Measurements from ENCODE around the gene IRX3.
A peak's percentile ranks its signal among the peaks of the same experiment; 100 is the strongest.

Gene IRX3

DNA sequence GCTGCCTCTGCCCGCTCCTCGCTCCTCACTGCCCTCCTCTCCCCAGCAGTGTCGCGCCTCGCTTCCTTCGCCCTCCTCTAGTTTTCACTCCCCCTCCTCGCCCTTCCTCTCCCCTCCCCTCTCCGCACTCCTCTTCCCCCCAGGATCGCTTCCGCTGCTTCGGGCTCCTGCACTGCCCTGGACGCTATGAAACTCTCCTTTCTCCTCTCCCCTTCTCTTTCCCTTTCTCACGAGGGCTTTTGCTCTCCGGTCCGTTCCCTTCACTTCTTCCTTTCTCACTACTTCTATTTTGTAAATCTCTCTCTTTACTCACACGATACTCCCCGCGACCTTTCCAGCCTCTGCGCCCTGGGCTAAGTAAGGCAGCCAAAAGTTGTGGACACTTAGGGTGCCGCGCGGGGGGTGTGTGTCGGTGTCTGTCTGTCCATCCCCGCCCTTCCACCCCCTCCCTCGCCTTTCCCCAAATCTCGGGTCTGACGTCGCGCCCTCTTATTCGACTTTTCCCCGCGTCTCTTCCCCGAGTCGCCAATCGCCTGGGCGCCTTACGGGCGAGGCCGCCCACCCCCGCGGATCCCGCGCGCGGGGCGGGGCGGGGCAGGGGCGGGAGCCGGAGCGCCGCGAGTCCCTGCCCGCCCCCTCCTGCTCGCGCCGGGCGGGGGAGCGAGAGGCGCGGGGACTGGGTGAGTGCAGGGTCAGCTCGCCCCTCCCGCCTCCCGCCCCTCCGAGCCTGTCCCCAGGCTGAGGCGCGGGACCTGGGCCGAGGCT is at the start of gene IRX3:
Gene IRX3, minus strand, starts transcription at position 422 of the 765 bp plus-strand sequence. CDS start 737 bp downstream, outside the sequence.
- H3K4me3 ChIP-seq (replicated peaks; ENCODE audit: low read depth, low read length): peak within 1 kb of the TSS; percentile 75
- TF ChIP-seq, protein P1, sequence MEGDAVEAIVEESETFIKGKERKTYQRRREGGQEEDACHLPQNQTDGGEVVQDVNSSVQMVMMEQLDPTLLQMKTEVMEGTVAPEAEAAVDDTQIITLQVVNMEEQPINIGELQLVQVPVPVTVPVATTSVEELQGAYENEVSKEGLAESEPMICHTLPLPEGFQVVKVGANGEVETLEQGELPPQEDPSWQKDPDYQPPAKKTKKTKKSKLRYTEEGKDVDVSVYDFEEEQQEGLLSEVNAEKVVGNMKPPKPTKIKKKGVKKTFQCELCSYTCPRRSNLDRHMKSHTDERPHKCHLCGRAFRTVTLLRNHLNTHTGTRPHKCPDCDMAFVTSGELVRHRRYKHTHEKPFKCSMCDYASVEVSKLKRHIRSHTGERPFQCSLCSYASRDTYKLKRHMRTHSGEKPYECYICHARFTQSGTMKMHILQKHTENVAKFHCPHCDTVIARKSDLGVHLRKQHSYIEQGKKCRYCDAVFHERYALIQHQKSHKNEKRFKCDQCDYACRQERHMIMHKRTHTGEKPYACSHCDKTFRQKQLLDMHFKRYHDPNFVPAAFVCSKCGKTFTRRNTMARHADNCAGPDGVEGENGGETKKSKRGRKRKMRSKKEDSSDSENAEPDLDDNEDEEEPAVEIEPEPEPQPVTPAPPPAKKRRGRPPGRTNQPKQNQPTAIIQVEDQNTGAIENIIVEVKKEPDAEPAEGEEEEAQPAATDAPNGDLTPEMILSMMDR (IDR thresholded peaks at IDR 0.05; ENCODE audit: low read depth, low read length, missing control alignments): no peak
- DNase-seq (ENCODE audit: extremely low read depth, low read depth): peak; percentile 68

DNA sequence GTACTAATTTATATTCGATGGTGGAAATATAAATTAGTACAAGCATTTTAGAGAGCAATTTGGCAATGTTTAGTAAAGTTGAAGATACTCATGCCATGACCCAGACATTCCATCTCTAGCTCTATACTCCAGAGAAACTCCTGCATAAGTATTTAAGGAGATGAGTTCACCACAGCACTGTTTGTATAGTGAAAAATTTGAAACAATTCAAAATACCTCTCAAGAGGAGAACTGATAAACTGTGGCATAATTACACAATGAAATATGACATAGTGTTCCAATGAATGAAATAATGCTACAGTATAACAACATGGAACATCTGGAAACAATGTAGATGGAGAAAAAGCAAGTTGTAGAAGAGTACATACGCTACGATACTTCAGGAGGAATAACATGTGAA is 48.6 kb upstream of the IRX3 start:
- no peak for DNase-seq (ENCODE audit: extremely low read depth, low read depth)
- no peak overlapping the region for H3K4me3 ChIP-seq (replicated peaks; ENCODE audit: low read depth, low read length)
- TF ChIP-seq, protein P1 (IDR thresholded peaks at IDR 0.05; ENCODE audit: low read depth, low read length, missing control alignments): no peak

DNA sequence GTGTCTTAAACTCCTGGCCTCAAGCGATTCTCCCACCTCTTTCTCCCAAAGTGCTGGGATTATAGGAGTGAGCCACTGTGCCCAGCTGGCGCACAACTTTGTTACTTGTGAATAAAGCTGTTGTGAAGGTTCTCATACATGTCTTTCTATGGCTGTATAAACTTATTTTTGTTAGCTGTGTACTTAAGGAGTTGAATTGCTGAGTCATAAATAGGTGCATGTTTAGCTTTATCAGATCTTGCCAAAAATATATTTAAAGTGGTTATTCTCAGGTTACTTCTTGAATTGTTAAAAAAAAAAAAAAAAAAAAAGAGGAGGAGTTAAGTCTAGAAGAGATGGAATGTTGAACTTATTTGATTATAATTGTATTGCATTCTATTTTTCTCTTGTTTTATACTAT is 47.6 kb upstream of the IRX3 start:
- TF ChIP-seq, protein P1 (IDR thresholded peaks at IDR 0.05; ENCODE audit: low read depth, low read length, missing control alignments): no peak
- DNase-seq (ENCODE audit: extremely low read depth, low read depth): no peak
- no peak overlapping the region for H3K4me3 ChIP-seq (replicated peaks; ENCODE audit: low read depth, low read length)

DNA sequence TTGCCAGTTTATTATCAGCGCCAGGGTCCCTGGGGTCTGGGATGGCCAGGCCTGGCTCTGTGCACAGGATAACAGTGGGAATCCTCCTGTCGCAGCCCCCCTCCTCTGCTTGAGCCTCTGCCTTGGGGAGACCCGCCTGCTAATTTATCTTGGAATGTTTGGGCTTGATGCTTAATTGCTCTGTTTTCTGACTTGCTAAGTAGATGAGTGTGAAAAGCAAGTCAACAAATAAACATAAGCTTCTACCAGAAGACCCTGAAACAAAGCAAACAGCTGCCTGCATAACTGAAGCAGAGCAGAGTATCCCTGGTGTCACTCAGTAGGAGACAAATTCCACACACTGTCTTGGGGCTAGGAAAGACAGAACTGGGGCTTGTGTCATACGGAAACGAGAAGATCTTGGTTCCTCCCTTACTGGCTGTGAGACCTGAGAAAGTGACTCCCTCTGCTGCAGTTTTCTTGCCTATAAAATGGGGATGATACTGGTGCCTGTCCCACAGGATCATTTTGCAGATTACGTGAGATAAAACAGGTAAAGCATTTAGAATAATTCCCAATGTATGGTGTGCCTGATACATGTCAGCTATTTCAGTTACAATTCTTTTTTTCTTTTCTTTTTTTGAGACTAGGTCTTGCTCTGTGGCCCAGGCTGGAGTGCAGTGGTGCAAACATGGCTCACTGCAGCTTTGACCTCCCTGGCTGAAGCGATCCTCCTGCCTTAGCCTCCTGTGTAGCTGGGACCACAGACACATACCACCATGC is 44.8 kb upstream of the IRX3 start:
- DNase-seq (ENCODE audit: extremely low read depth, low read depth): no peak

DNA sequence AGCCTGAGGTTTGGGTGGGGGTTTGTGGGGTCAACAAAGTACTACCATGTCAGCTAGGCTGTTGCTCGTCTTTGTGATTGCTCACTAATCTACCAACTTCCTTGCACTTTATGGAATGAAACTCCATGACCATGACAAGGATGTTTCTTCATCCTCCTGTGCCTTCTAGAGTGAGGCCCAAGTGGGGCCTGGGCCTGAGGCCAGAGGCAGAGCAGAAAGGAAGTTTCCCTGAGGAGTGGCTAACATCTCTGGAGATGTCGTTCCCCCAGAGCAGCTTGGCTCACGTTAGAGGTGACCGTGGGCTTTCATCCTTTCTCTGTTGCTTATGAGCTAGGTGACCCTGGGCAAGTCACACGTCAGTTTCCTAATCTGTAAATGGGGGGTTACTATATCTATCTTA is 41.0 kb upstream of the IRX3 start:
- no peak for DNase-seq (ENCODE audit: extremely low read depth, low read depth)
- H3K4me3 ChIP-seq (replicated peaks; ENCODE audit: low read depth, low read length): no peak overlapping the region
- TF ChIP-seq, protein P1 (IDR thresholded peaks at IDR 0.05; ENCODE audit: low read depth, low read length, missing control alignments): no peak

More for the DNA sequence above, 44.8 kb upstream of the IRX3 start:
- TF ChIP-seq, protein P1 (IDR thresholded peaks at IDR 0.05; ENCODE audit: low read depth, low read length, missing control alignments): no peak
- no peak overlapping the region for H3K4me3 ChIP-seq (replicated peaks; ENCODE audit: low read depth, low read length)

DNA sequence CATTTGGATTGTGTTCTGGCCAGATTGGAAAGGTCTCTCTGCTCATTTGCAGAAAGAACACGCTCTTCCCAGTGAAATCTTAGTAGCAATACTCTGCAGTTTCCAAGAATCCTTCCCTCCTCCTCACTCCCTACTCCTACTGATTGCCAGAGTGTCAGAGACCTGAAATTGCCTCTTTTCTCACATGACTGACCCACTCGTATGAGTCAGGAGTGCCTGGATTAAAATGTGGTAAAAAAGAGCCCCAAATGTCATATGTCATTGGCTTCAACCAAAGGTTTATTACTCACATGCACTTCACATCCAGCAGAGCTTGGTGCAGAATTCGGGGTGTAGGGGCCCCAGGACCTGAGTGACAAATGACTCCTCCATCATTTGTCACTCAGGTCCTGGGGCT is 39.7 kb upstream of the IRX3 start:
- no peak overlapping the region for H3K4me3 ChIP-seq (replicated peaks; ENCODE audit: low read depth, low read length)
- TF ChIP-seq, protein P1 (IDR thresholded peaks at IDR 0.05; ENCODE audit: low read depth, low read length, missing control alignments): no peak
- no peak for DNase-seq (ENCODE audit: extremely low read depth, low read depth)

Measured in HFF-Myc (cell line).